NCI-H2029 (cell line): ENCODE data around the gene GRID1.
A peak's percentile ranks its signal among the peaks of the same experiment; 100 is the strongest.
"Not testable (repeated sequence)": the region's sequence is repeated elsewhere in the genome, so short reads cannot be mapped to it uniquely, and the experiment has no call there.

Experiments used
- DNase-seq: peaks from one replicate; lab custom pipeline; 2025; lab: John Stamatoyannopoulos, UW

The GRID1 gene

DNA sequence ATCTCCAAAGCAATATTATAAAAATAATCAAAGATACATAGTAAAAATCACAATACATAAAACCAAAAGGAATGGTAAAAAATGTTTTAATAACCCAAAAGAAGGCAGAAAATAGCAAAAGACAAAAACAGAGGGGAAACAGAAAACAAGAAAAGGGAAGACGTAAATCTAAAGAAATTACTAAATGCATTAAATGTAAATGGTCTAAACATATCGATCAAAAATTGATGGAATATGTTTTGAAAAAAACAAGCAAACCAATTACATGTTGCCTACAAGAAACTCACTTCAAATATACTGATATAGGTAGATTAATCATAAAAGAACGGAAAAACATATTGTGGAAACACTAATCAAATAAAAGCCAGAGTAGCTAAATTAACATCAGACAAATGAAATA, 369.1 kb downstream of the GRID1 start:
- no peak for DNase-seq

DNA sequence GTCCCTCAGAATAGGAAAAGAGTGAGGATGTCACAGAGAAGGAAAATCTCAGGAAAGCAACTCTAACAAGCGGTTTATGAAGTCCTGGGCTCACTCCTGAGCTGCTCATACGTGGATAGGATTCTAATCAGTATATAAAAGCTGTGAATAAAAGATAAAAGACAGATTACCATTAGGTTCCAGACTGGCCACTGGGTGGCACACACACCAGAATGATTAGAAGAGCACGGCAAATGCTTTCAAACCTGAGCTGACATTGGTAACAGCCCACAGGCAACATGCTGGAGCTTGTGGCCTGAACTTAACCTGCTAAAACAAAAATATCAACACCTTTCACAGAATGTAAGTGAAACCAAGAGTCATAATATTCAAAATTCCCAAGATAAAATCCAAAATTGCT, 370.8 kb downstream of the GRID1 start:
- no peak for DNase-seq

DNA sequence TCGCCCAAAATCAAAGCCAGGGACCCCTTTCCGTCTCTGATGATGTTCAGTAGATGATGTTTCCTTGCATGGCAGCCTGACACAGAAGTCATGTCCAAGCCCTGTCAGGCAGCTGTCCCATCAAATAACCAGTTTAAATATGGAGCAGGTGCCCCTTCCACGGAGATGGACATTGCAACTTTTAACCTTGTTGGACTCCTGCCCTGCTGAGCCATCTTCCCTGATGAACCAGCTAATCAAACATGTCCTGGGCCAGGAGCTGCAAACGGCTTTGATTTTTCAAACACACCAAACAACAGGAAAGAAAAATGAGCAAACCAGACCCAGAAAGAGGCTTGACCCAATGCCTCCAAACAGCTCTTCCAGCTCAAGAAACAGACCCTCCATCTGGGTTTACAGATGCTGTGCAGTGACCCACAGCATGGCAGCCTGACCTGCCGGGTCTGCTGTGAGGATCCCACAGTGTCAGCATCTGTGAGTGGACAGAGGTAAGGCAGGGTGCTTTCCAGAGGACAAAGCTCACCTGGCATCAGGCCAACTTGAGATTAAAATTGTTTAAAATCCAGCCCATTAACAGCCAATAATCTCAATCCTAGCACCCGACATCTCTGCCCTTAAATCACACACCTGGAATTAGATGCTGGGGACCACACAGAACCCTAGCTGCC, 372.6 kb downstream of the GRID1 start:
- DNase-seq, result no peak

DNA sequence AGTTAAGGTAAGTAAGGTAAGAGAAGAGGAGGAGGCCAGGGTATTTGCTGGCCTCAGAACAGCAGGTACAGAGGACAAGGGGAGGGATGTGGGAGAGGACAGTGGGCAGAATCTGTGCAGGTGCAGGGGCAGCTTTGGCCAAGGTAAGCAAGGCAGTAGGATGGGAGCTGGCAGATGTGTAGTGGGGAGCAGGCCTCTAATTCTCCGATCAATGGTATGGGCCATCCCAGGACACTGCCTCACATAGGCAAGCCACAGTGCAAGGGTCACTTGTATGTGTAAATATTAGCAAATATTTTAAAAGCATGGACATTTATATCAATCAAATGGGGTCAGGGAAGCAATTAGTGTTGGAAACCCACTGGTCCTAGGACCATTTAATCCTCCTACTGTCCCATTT, 373.5 kb downstream of the GRID1 start:
- no peak for DNase-seq

GRCh38 chr10:85992324-85992723, 374.3 kb downstream of the GRID1 start:
- DNase-seq, result no peak

DNA sequence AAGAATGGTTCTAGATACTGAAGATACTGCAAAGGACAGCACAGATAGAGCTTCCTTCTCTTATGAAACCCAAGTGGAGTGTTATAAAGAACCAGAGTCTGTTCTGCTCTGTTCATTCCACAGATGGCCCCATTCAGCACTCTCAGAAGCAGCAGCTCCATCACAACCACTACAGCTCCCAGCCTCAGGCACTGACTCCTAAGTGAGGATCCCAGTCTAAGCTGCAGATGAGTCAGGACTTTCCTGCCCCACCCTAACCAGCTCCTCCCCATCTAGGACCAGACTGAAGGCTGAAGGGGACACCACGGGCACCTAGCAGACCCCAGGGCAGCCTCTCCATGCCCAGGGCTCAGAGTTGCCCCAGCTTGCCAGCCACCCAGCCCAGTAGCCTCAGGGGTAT, 379.8 kb downstream of the GRID1 start:
- no peak for DNase-seq

DNA sequence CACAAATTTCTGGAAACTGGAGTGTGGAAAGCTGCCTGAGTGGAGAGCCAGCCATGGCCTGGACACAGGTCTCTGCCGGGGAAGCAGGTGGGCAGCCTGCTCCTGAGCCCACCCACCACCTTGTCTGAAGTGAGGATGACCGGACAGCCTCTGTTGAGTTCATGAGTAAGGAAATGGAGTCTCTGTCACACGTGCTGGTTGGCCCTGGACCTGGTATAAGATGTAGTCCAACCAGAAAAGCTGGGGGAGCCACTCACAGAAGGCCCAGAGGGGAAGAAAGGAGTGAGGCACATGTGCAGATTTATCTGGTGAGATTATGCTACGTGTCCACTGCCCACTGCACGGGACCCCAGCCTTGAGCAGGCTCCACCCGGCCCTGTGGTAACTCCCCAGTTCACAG, 383.5 kb downstream of the GRID1 start:
- DNase-seq, result no peak

DNA sequence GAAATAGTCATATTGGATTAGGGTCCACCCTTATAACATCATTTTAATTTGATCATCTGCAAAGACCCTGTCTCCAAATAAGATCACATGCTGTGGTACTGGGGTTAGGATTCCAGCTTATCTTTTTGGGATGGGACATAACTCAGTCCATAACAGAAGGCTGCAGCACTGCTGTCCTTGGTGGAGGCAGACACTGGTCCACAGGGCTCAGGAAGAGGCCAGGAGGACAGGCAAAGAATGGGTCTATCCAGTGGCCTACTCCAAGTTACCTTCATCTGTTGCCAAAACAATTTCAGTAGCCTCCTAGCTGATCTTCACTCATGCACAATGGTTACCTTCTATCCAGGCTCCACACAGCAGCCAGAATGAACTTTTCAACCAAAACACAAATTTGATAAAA, 387.0 kb downstream of the GRID1 start:
- DNase-seq, result no peak

- no peak for DNase-seq
Observed at GRCh38 chr10:85978566-85979358, 387.8 kb downstream of the GRID1 start.

GRCh38 chr10:85977642-85978041, 389.0 kb downstream of the GRID1 start:
- no peak for DNase-seq

- DNase-seq, result no peak
Observed at GRCh38 chr10:85976267-85976793, 390.3 kb downstream of the GRID1 start.

DNA sequence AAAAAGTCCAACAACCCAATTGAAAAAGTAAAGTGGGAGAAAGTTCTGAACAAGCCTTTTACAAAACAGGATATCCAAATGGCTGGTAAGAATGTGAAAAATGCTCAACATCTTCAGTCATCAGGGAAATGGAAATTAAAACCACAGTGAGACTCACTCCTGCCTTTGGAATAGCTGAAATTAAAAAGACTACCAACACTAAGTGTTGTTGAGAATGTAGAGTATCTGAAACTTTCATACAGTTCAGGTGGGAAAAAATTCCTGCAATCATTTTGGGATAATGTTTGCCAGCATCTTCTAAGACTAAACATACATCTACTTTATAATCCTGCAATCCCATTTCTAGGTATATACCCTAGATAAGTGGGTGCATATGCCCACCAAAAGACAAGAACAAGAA, 395.1 kb downstream of the GRID1 start:
- no peak for DNase-seq

GRCh38 chr10:85967594-85967993, 399.0 kb downstream of the GRID1 start:
- DNase-seq, result no peak

GRCh38 chr10:85961479-85962067, 405.0 kb downstream of the GRID1 start:
- no peak for DNase-seq

- no peak for DNase-seq
Observed at GRCh38 chr10:85961073-85961472, 405.5 kb downstream of the GRID1 start.

DNA sequence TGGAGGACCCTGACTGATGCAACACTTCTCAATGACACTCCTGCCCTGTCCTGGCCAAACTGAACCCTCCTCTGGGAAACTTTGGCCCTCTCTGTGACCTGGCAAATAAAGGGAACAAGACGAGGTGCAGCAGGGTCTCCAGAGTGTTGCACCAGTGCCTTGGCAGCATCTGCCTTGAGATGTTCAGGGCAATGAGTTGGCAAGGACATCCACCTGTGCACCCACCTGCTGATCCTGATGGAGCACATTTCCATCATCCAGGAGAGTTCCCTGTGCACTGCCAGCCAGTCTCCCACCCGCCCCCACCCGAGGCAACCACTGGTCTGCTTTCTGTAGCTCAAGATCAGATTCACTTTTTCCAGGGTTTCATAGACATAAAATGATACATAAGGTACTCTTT, 407.4 kb downstream of the GRID1 start:
- DNase-seq, result no peak

DNA sequence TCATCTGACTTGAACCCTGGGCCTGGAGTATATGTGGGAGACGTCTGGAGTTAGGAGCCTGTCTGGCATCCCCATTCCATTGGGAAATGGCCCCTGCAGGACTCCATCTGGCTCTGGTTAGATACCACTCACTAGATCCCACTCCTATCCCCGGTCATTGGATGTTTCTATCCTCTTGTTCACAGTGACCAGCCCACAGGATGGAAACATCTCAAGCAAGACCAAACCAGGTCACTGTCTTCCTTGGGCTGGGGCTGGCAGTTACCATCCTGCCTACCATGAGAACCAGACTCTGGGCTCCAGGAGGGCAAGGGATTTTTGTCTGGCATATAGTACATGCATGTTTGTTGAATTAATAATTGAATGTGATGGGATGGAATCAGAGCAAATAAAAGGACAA, 415.7 kb downstream of the GRID1 start:
- DNase-seq, result no peak

- no peak for DNase-seq
Observed at GRCh38 chr10:85946713-85947326, 419.8 kb downstream of the GRID1 start.

DNA sequence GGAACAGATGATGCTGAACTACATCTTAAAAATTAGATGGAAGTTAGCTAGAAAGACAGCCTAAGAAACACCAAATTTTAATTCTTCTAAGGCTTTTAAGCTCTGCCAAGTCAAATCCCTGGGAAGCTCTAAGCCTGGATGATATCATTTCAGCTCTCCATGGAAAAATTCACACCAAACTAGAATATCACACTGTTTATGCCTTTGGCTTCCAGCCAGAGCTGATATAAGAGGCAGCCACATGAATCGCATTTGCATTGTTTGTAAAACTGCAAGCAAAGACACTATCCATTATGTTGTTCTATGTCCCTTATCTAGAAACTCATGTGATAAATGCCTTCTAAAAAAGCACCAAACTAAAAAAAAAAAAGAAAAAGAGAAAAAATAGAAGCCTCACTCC, 430.4 kb downstream of the GRID1 start:
- no peak for DNase-seq

GRCh38 chr10:85934586-85934985, 432.0 kb downstream of the GRID1 start:
- DNase-seq, result no peak

GRCh38 chr10:85929993-85930392, 436.6 kb downstream of the GRID1 start:
- DNase-seq, result not testable (repeated sequence)

- peak; percentile 41 for DNase-seq
Observed at GRCh38 chr10:85927952-85928665, 438.5 kb downstream of the GRID1 start.
